Right lobe of liver (tissue), 4 donors: ENCODE measurements around the gene CAMK2D.

Source experiments
- POLR2A ChIP-seq: fragments of 450-650 bp; IDR thresholded peaks from one replicate; pipeline ENCODE4 v1.6.1; 2017; ENCODE audit warnings: antibody characterized with exemption, mild to moderate bottlenecking
- TF ChIP-seq, protein P1 (sequence below), 4 donors: fragments of 200-600 bp in 3 of 4; fragments of 450-650 bp in 1 of 4; IDR thresholded peaks; one replicate each; pipeline versions ENCODE4 v1.5.1 to v1.8.0; 2016 to 2022; ENCODE audit warnings: antibody characterized with exemption in 4 of 4, mild to moderate bottlenecking in 2 of 4
- donor health status: DM: no; HTN: no; CAD: no.
- donor health status: DM: no; HTN: no; CAD: no.
- donor health status: DM: no; HTN: yes; CAD: no.

DNA sequence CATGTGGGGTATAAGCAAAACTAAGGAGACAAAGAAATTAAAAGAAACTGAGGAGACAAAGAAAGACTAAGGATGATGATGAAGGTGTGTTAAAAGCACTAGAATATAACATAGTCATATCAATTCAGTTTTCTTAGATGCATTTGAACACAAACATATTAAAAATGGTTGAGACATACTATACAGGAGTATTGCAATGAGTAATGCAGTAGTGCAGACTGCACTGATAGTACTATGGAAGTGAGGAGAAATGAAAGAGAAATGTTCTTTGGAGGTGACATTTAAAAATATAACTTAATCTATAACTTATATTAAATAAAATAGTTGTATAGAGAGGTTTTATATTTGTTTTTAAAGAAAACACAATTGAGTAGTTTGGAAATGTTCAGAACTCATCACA is 279.2 kb downstream of the CAMK2D start:
- no peak for TF ChIP-seq POLR2A
- TF ChIP-seq, protein P1, sequence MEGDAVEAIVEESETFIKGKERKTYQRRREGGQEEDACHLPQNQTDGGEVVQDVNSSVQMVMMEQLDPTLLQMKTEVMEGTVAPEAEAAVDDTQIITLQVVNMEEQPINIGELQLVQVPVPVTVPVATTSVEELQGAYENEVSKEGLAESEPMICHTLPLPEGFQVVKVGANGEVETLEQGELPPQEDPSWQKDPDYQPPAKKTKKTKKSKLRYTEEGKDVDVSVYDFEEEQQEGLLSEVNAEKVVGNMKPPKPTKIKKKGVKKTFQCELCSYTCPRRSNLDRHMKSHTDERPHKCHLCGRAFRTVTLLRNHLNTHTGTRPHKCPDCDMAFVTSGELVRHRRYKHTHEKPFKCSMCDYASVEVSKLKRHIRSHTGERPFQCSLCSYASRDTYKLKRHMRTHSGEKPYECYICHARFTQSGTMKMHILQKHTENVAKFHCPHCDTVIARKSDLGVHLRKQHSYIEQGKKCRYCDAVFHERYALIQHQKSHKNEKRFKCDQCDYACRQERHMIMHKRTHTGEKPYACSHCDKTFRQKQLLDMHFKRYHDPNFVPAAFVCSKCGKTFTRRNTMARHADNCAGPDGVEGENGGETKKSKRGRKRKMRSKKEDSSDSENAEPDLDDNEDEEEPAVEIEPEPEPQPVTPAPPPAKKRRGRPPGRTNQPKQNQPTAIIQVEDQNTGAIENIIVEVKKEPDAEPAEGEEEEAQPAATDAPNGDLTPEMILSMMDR (IDR thresholded peaks at IDR 0.05), result no peak
